GM23338 (cell line): ENCODE data around the gene MEOX2. TPM values are rescaled to one million over a fixed set of nuclear protein-coding genes. Genes with fewer than 3 reads are reported as not detected.

Source experiments
- ATAC-seq: fragments of 200-7000 bp; cut with Tn5 transposase; 3 replicates; pipeline ENCODE4 v1.9.1; 2020
- DNase-seq: peaks from one replicate; pipeline ENCODE4 v3.0.0-alpha.2; 2015; ENCODE audit warnings: low spot score
- H2AFZ ChIP-seq: fragments of 200-600 bp; sonication (generic); 2 replicates; pipeline ENCODE4 v1.8.0; 2016; ENCODE audit warnings: antibody characterized with exemption, mild to moderate bottlenecking, moderate library complexity
- H3F3A ChIP-seq: fragments of 200-600 bp; sonication (generic); replicated peaks from 2 replicates; pipeline ENCODE4 v1.8.0; 2017; ENCODE audit warnings: antibody characterized with exemption, mixed run types, low read depth
- H3K27ac ChIP-seq: fragments of 200-600 bp; sonication (generic); 2 replicates; pipeline ENCODE4 v1.6.1; 2016; ENCODE audit warnings: low read depth
- H3K27me3 ChIP-seq: fragments of 200-600 bp; sonication (generic); 2 replicates; pipeline ENCODE4 v1.8.0; 2016; ENCODE audit warnings: mild to moderate bottlenecking, mixed run types, moderate library complexity; ENCODE audit not compliant: insufficient read depth
- H3K36me3 ChIP-seq: fragments of 200-600 bp; sonication (generic); 2 replicates; pipeline ENCODE4 v1.8.0; 2016; ENCODE audit warnings: mild to moderate bottlenecking; ENCODE audit not compliant: insufficient read depth
- H3K4me1 ChIP-seq: fragments of 200-600 bp; sonication (generic); 2 replicates; pipeline ENCODE4 v1.8.0; 2016; ENCODE audit warnings: mild to moderate bottlenecking, moderate library complexity; ENCODE audit not compliant: insufficient read depth
- H3K4me2 ChIP-seq: fragments of 200-600 bp; sonication (generic); 2 replicates; pipeline ENCODE4 v1.7.1; 2017; ENCODE audit warnings: mixed run types
- H3K4me3 ChIP-seq: fragments of 200-600 bp; sonication (generic); 2 replicates; pipeline ENCODE4 v1.6.1; 2016; ENCODE audit warnings: mixed run types
- H3K79me2 ChIP-seq: fragments of 200-600 bp; sonication (generic); replicated peaks from 2 replicates; pipeline ENCODE4 v1.8.0; 2017; ENCODE audit warnings: mild to moderate bottlenecking; ENCODE audit not compliant: insufficient read depth
- H3K9me2 ChIP-seq: fragments of 200-600 bp; sonication (generic); 2 replicates; pipeline ENCODE4 v1.8.0; 2017; ENCODE audit not compliant: insufficient read depth
- H4K20me1 ChIP-seq: fragments of 200-600 bp; sonication (generic); replicated peaks from 2 replicates; pipeline ENCODE4 v1.8.0; 2017; ENCODE audit warnings: mild to moderate bottlenecking; ENCODE audit not compliant: insufficient read depth
- H3K27ac Mint-ChIP-seq: 2 replicates; pipeline ENCODE4 v1.8.0; 2020; ENCODE audit warnings: inconsistent platforms, mild to moderate bottlenecking, moderate library complexity, mixed read lengths
- H3K27me3 Mint-ChIP-seq: 3 replicates; pipeline ENCODE4 v1.8.0; 2022; ENCODE audit warnings: low read depth, mild to moderate bottlenecking, moderate library complexity, mixed read lengths, inconsistent platforms; ENCODE audit not compliant: insufficient read depth, poor library complexity
- H3K36me3 Mint-ChIP-seq: 3 replicates; pipeline ENCODE4 v1.8.0; 2021; ENCODE audit warnings: low read depth, mild to moderate bottlenecking, inconsistent platforms, moderate library complexity, mixed read lengths
- H3K4me1 Mint-ChIP-seq: 3 replicates; pipeline ENCODE4 v1.8.0; 2020; ENCODE audit warnings: mild to moderate bottlenecking, inconsistent platforms, mixed read lengths
- H3K4me3 Mint-ChIP-seq: 3 replicates; pipeline ENCODE4 v1.8.0; 2021; ENCODE audit warnings: moderate library complexity, mild to moderate bottlenecking, inconsistent platforms, mixed read lengths
- H3K9me3 Mint-ChIP-seq: 3 replicates; pipeline ENCODE4 v1.8.0; 2020; ENCODE audit warnings: moderate library complexity, mild to moderate bottlenecking, inconsistent platforms, mixed read lengths
- CREB1 ChIP-seq: fragments of 250-450 bp; sonication (Bioruptor Pico); IDR thresholded peaks from 2 replicates; pipeline ENCODE4 v1.5.0; 2020; ENCODE audit warnings: low read depth, mild to moderate bottlenecking, moderate library complexity
- ETS1 ChIP-seq: IDR thresholded peaks from 2 replicates; pipeline ENCODE4 v1.6.1; 2016; ENCODE audit warnings: antibody characterized with exemption
- EZH2 ChIP-seq: fragments of 200-600 bp; sonication (generic); IDR thresholded peaks from one replicate; pipeline ENCODE4 v1.8.0; 2017; ENCODE audit warnings: antibody characterized with exemption, mild to moderate bottlenecking, low read depth; ENCODE audit not compliant: unreplicated experiment
- EZH2phosphoT487 ChIP-seq: fragments of 200-600 bp; sonication (generic); IDR thresholded peaks from one replicate; pipeline ENCODE4 v1.8.1; 2018; ENCODE audit warnings: antibody characterized with exemption; ENCODE audit not compliant: unreplicated experiment
- NANOG ChIP-seq: IDR thresholded peaks from 2 replicates; pipeline ENCODE4 v1.6.1; 2016; ENCODE audit warnings: antibody characterized with exemption, borderline replicate concordance
- POLR2AphosphoS5 ChIP-seq: IDR thresholded peaks from 2 replicates; pipeline ENCODE4 v1.6.1; 2016; ENCODE audit warnings: antibody characterized with exemption, low read depth
- STAT1 ChIP-seq: IDR thresholded peaks from one replicate; pipeline ENCODE4 v1.6.1; 2016; ENCODE audit warnings: antibody characterized with exemption; ENCODE audit not compliant: unreplicated experiment
- ZNF114 ChIP-seq: fragments of 250-450 bp; sonication (Bioruptor Pico); IDR thresholded peaks from 2 replicates; pipeline ENCODE4 v1.5.0; 2020; ENCODE audit warnings: mild to moderate bottlenecking, moderate library complexity
- ZNF331 ChIP-seq: fragments of 250-450 bp; sonication (Bioruptor Pico); IDR thresholded peaks from 2 replicates; pipeline ENCODE4 v1.5.0; 2020; ENCODE audit warnings: low read depth, mild to moderate bottlenecking, moderate library complexity
- ZNF462 ChIP-seq: fragments of 250-450 bp; sonication (Bioruptor Pico); IDR thresholded peaks from 2 replicates; pipeline ENCODE4 v1.5.0; 2020; ENCODE audit warnings: mild to moderate bottlenecking, moderate library complexity
- polyA plus RNA-seq: library from polyadenylated mRNA; unstranded; fragments of >200 nt; fragmentation: Nextera tagmentation; extraction: Ambion mirVana; gene quantifications from 2 replicates; pipeline ENCODE4 v1.2.1, GENCODE V29; 2016
- total RNA-seq: library from RNA; depleted of rRNA; stranded (reverse); fragments of >200 nt; shearing (Covaris generic); gene quantifications from 2 replicates; pipeline ENCODE4 v1.2.3, GENCODE V29; 2014

MEOX2 gene
- total and polyA plus RNA-seq, 2 experiments from 2014 or later, result 0.50 to 1.2 TPM

GRCh38 chr7:15684111-15684800 is 2.2 kb downstream of the MEOX2 start (continued):
- TF ChIP-seq CREB1, result no peak

- Histone ChIP-seq H3F3A (0 out of 2 replicates have a peak, but pooled peaks cover 3% of the 10 kb centered on the region), H3K27me3 (peaks cover 48% of the 10 kb centered on the region), H3K36me3 (no peaks in the 10 kb centered on the region), H3K79me2 (no peaks in the 10 kb centered on the region), H3K4me3 (no peak overlapping the region), H3K4me2 (no peak overlapping the region), H3K9me2 (no peaks in the 10 kb centered on the region), H3K27ac (no peak overlapping the region), H4K20me1 (no peaks in the 10 kb centered on the region), H3K4me1 (peaks cover 11% of the 10 kb centered on the region), H2AFZ (no peak overlapping the region)
- no peak for TF ChIP-seq ZNF331 (CRISPR knock-in tag)
- no peak for TF ChIP-seq ZNF462 (CRISPR knock-in tag)
- TF ChIP-seq EZH2, result no peak
- no peak for TF ChIP-seq POLR2AphosphoS5
- TF ChIP-seq NANOG, result no peak
- no peak for TF ChIP-seq STAT1
- no peak for TF ChIP-seq ZNF114 (CRISPR knock-in tag)
- no peak for TF ChIP-seq ETS1
- TF ChIP-seq EZH2phosphoT487, result no peak
- no peak for ATAC-seq
- peaks cover 20% of the 10 kb centered on the region; the same call in 2 of the 3 replicates for H3K4me1 Mint-ChIP-seq
- no peaks in the 10 kb centered on the region for H3K36me3 Mint-ChIP-seq
- H3K27me3 Mint-ChIP-seq, result peaks cover 36% of the 10 kb centered on the region
- DNase-seq, result no peak
- no peak overlapping the region for H3K27ac Mint-ChIP-seq
- H3K4me3 Mint-ChIP-seq, result no peak overlapping the region
- no peaks in the 10 kb centered on the region for H3K9me3 Mint-ChIP-seq
Observed at GRCh38 chr7:15682751-15683245, 3.7 kb downstream of the MEOX2 start.
